Measurements from ENCODE around the gene CPNE5. TPM values are rescaled to one million over a fixed set of nuclear protein-coding genes. Genes with fewer than 3 reads are reported as not detected.

CPNE5 gene
- total RNA-seq, 2 donors from 2014 or later = 3.9 to 64.5 TPM

GRCh38 chr6:36698196-36698595 is 141.0 kb downstream of the CPNE5 start:
- Histone ChIP-seq H3K27ac (no peak overlapping the region), H3K9me3 (no peaks in the 10 kb centered on the region), H3K36me3 (no peaks in the 10 kb centered on the region), H3K4me3 (no peak overlapping the region), H3K27me3 (replicated peaks; ENCODE audit: insufficient read depth) (no peaks in the 10 kb centered on the region), H3K4me1 (replicated peaks) (no peaks in the 10 kb centered on the region)
- WGBS = 91% methylated on average over 6 of the region's 6 CpGs
- TF ChIP-seq POLR2AphosphoS5 (IDR thresholded peaks at IDR 0.05) (no peak), CTCF (IDR thresholded peaks at IDR 0.05) (no peak), POLR2A (IDR thresholded peaks at IDR 0.05) (no peak)
- intact Hi-C loops (cut with DNase I) = no loop called here
- DNase-seq (ENCODE audit: low spot score) = no peak

- Histone ChIP-seq H3K27ac (no peak within 1 kb of the TSS), H3K36me3 (no peaks in the 10 kb centered on the region), H3K4me3 (no peak within 1 kb of the TSS), H3K4me1 (replicated peaks) (no peaks in the 10 kb centered on the region), H3K27me3 (replicated peaks; ENCODE audit: insufficient read depth) (no peaks in the 10 kb centered on the region), H3K9me3 (no peaks in the 10 kb centered on the region)
- DNase-seq (ENCODE audit: low spot score) = no peak
- intact Hi-C loops (cut with DNase I) = no loop called here
- TF ChIP-seq POLR2AphosphoS5 (IDR thresholded peaks at IDR 0.05) (no peak), POLR2A (IDR thresholded peaks at IDR 0.05) (no peak), CTCF (IDR thresholded peaks at IDR 0.05) (no peak)
- 82% methylated on average over 7 of the region's 7 CpGs for WGBS
Observed at GRCh38 chr6:36697481-36697903, 141.8 kb downstream of the CPNE5 start, which contains the start of gene RAB44. TSS of gene RAB44 (plus strand) at chr6:36697826. CDS start at chr6:36704236, 6,410 bp downstream.

GRCh38 chr6:36695414-36695813 is 143.8 kb downstream of the CPNE5 start:
- intact Hi-C loops (cut with DNase I) = no loop called here
- WGBS = 66% methylated on average over 2 of the region's 2 CpGs
- H3K4me3 ChIP-seq = no peak overlapping the region

GRCh38 chr6:36694616-36695015 is 144.6 kb downstream of the CPNE5 start:
- Histone ChIP-seq H3K4me1 (replicated peaks) (no peaks in the 10 kb centered on the region), H3K9me3 (no peaks in the 10 kb centered on the region), H3K36me3 (no peaks in the 10 kb centered on the region), H3K4me3 (no peak overlapping the region), H3K27ac (no peak overlapping the region), H3K27me3 (replicated peaks; ENCODE audit: insufficient read depth) (no peaks in the 10 kb centered on the region)
- 97% methylated on average over 6 of the region's 6 CpGs for WGBS
- DNase-seq (ENCODE audit: low spot score) = no peak
- TF ChIP-seq CTCF (IDR thresholded peaks at IDR 0.05) = no peak
- intact Hi-C loops (cut with DNase I) = no loop called here

More at GRCh38 chr6:36695414-36695813, 143.8 kb downstream of the CPNE5 start:
- no peak for TF ChIP-seq POLR2AphosphoS5 (IDR thresholded peaks at IDR 0.05)
- no peak for TF ChIP-seq CTCF (IDR thresholded peaks at IDR 0.05)
- no peak for TF ChIP-seq POLR2A (IDR thresholded peaks at IDR 0.05)
- Histone ChIP-seq H3K4me1 (replicated peaks) (no peaks in the 10 kb centered on the region), H3K27ac (no peak overlapping the region), H3K9me3 (no peaks in the 10 kb centered on the region), H3K36me3 (no peaks in the 10 kb centered on the region), H3K27me3 (replicated peaks; ENCODE audit: insufficient read depth) (no peaks in the 10 kb centered on the region)
- no peak for DNase-seq (ENCODE audit: low spot score)

- H3K9me3 ChIP-seq = no peaks in the 10 kb centered on the region
- 56% methylated on average over 27 of the region's 27 CpGs for WGBS
- peak; percentile 47 for DNase-seq (ENCODE audit: low spot score)
- no peak overlapping the region for H3K27ac ChIP-seq
- H3K36me3 ChIP-seq = no peaks in the 10 kb centered on the region
- intact Hi-C loops (cut with DNase I) = no loop called here
- H3K4me1 ChIP-seq (replicated peaks) = no peaks in the 10 kb centered on the region
- H3K27me3 ChIP-seq (replicated peaks; ENCODE audit: insufficient read depth) = no peaks in the 10 kb centered on the region
- H3K4me3 ChIP-seq = no peak overlapping the region
- TF ChIP-seq POLR2A (IDR thresholded peaks at IDR 0.05) (no peak), POLR2AphosphoS5 (IDR thresholded peaks at IDR 0.05) (peak; percentile 17), CTCF (IDR thresholded peaks at IDR 0.05) (no peak)
Observed at GRCh38 chr6:36692861-36693702, 146.2 kb downstream of the CPNE5 start.

Data from prostate gland (tissue), 2 donors.